HCT116 (cell line): Measurements from ENCODE around the gene PLRG1. TPM values are rescaled to one million over a fixed set of nuclear protein-coding genes. Genes with fewer than 3 reads are reported as not detected.

Experiments used
- ATAC-seq: fragments of 200-7000 bp; cut with Tn5 transposase; 2 replicates; pipeline ENCODE4 v1.9.1; 2020; ENCODE audit warnings: mild to moderate bottlenecking, moderate library complexity
- BruUV-seq: library from RNA; stranded (reverse); fragments of 400-500 nt; replicated peaks from 2 replicates; lab custom pipeline; 2021; lab: Mats Ljungman, UMichigan
- CTCF ChIA-PET: fragments of 300-600 bp; sonication (Branson Sonifier 250); formaldehyde crosslinking; loops from one replicate; lab custom pipeline; 2021; ENCODE audit warnings: antibody characterized with exemption; lab: Charles Lee
- POLR2A ChIA-PET: fragments of 300-600, 350-600 bp; sonication (Branson Sonifier 250); formaldehyde crosslinking; loops from one replicate; lab custom pipeline; 2021; ENCODE audit warnings: antibody characterized with exemption; lab: Charles Lee
- RAD21 ChIA-PET, 2 experiments: fragments of 300-600 bp; sonication (Branson Sonifier 250); formaldehyde crosslinking; loops; one replicate each; lab custom pipeline; 2023; ENCODE audit warnings: low total read pairs in 2 of 2; ENCODE audit not compliant: uncharacterized antibody in 2 of 2, unreplicated experiment in 2 of 2, low non-redundant PET in 1 of 2; lab: Charles Lee
- DNase-seq: peaks from one replicate; pipeline ENCODE4 v3.0.0-alpha.2; 2010; ENCODE audit warnings: low read depth, low spot score
- H2AFZ ChIP-seq: fragments of 200-600 bp; shearing (Covaris generic), sonication (generic); 2 replicates; pipeline ENCODE4 v1.6.1; 2017; ENCODE audit warnings: low read depth, mixed run types, mixed read lengths, antibody characterized with exemption, low read length; ENCODE audit not compliant: poor library complexity, severe bottlenecking
- H3K27ac ChIP-seq: 2 replicates; pipeline ENCODE4 v1.5.1; 2012; ENCODE audit warnings: low read depth, low read length
- H3K27me3 ChIP-seq: fragments of 200-600 bp; sonication (generic); 2 replicates; pipeline ENCODE4 v1.6.1; 2016; ENCODE audit warnings: mixed run types, low read length, mixed read lengths; ENCODE audit not compliant: insufficient read depth
- H3K36me3 ChIP-seq, 2 experiments: fragments of 200-500 bp in 1 of 2; fragments of 200-600 bp in 1 of 2; sonication (Bioruptor generic) in 1 of 2; sonication (generic) in 1 of 2; 2 replicates each; pipeline versions ENCODE4 v1.5.1 to v1.6.1; 2014 to 2016; ENCODE audit warnings: low read length in 2 of 2, inconsistent platforms in 1 of 2, mixed read lengths in 1 of 2, mixed run types in 1 of 2; ENCODE audit not compliant: insufficient read depth in 2 of 2, control insufficient read depth in 1 of 2
- H3K4me1 ChIP-seq, 2 experiments: fragments of 200-600 bp in 1 of 2; sonication (generic) in 1 of 2; 2 replicates each; pipeline versions ENCODE4 v1.5.1 to v1.6.1; 2012 to 2017; ENCODE audit warnings: low read length in 2 of 2, inconsistent platforms in 1 of 2, mild to moderate bottlenecking in 1 of 2, mixed read lengths in 1 of 2, mixed run types in 1 of 2, moderate library complexity in 1 of 2; ENCODE audit not compliant: insufficient read depth in 2 of 2, control insufficient read depth in 1 of 2
- H3K4me2 ChIP-seq: fragments of 200-600 bp; sonication (generic); 2 replicates; pipeline ENCODE4 v1.6.1; 2017; ENCODE audit warnings: mixed run types, low read length, mixed read lengths
- H3K4me3 ChIP-seq, 2 experiments: fragments of 200-600 bp in 1 of 2; sonication (generic) in 1 of 2; replicated peaks in 1 of 2; 2 replicates each; pipeline ENCODE4 v1.5.1; 2011 to 2016; ENCODE audit warnings: low read length in 2 of 2, control low read depth in 1 of 2, low read depth in 1 of 2, mild to moderate bottlenecking in 1 of 2, mixed read lengths in 1 of 2, mixed run types in 1 of 2
- H3K79me2 ChIP-seq: fragments of 200-600 bp; sonication (generic); 2 replicates; pipeline ENCODE4 v1.6.1; 2017; ENCODE audit warnings: mild to moderate bottlenecking, mixed run types, low read length, moderate library complexity, mixed read lengths; ENCODE audit not compliant: insufficient read depth
- H3K9ac ChIP-seq: fragments of 200-600 bp; sonication (generic); 2 replicates; pipeline ENCODE4 v1.6.1; 2016; ENCODE audit warnings: low read length, mixed read lengths
- H3K9me2 ChIP-seq: fragments of 200-600 bp; sonication (generic), shearing (Covaris generic); 2 replicates; pipeline ENCODE4 v1.6.1; 2017; ENCODE audit warnings: mixed run types, mild to moderate bottlenecking, moderate library complexity; ENCODE audit not compliant: insufficient read depth
- H3K9me3 ChIP-seq, 2 experiments: fragments of 200-500 bp in 1 of 2; fragments of 200-600 bp in 1 of 2; sonication (Bioruptor generic) in 1 of 2; sonication (generic) in 1 of 2; 2 replicates each; pipeline ENCODE4 v1.6.1; 2014 to 2017; ENCODE audit warnings: low read length in 2 of 2, mixed read lengths in 2 of 2, inconsistent platforms in 1 of 2, low read depth in 1 of 2, mild to moderate bottlenecking in 1 of 2, mixed run types in 1 of 2, moderate library complexity in 1 of 2; ENCODE audit not compliant: control insufficient read depth in 1 of 2, insufficient read depth in 1 of 2
- H4K20me1 ChIP-seq: fragments of 200-600 bp; sonication (generic), shearing (Covaris generic); 2 replicates; pipeline ENCODE4 v1.6.1; 2017; ENCODE audit warnings: mixed run types, mild to moderate bottlenecking, moderate library complexity; ENCODE audit not compliant: insufficient read depth
- CBX3 ChIP-seq: IDR thresholded peaks from 2 replicates; pipeline ENCODE4 v1.6.1; 2012; ENCODE audit warnings: low read depth
- CEBPB ChIP-seq: IDR thresholded peaks from 2 replicates; pipeline ENCODE4 v1.6.1; 2012; ENCODE audit warnings: low read depth
- ELF1 ChIP-seq: IDR thresholded peaks from 2 replicates; pipeline ENCODE4 v1.6.1; 2012; ENCODE audit warnings: low read depth, borderline replicate concordance
- EZH2phosphoT487 ChIP-seq: fragments of 200-600 bp; IDR thresholded peaks from 2 replicates; pipeline ENCODE4 v1.6.1; 2018; ENCODE audit warnings: antibody characterized with exemption, borderline replicate concordance
- JUND ChIP-seq: IDR thresholded peaks from 2 replicates; pipeline ENCODE4 v1.6.1; 2012
- POLR2A ChIP-seq: IDR thresholded peaks from 2 replicates; pipeline ENCODE4 v1.7.0; 2011; ENCODE audit warnings: borderline replicate concordance; ENCODE audit not compliant: insufficient read depth, insufficient read length; ENCODE audit errors: extremely low read depth
- POLR2AphosphoS5 ChIP-seq: IDR thresholded peaks from 2 replicates; pipeline ENCODE4 v1.6.1; 2011; ENCODE audit warnings: mild to moderate bottlenecking, low read depth, low read length, moderate library complexity
- RAD21 ChIP-seq: IDR thresholded peaks from 2 replicates; pipeline ENCODE4 v1.6.1; 2012; ENCODE audit warnings: low read depth, mild to moderate bottlenecking
- SRF ChIP-seq: IDR thresholded peaks from 2 replicates; pipeline ENCODE4 v1.6.1; 2012; ENCODE audit warnings: low read depth
- YY1 ChIP-seq: IDR thresholded peaks from 2 replicates; pipeline ENCODE4 v1.6.1; 2011; ENCODE audit warnings: low read length, low read depth, moderate library complexity, mild to moderate bottlenecking; ENCODE audit not compliant: insufficient replicate concordance; ENCODE audit errors: extremely low read depth
- ZNF274 ChIP-seq: fragments of 200-500 bp; sonication (Bioruptor generic); IDR thresholded peaks from 2 replicates; pipeline ENCODE4 v1.6.1; 2014; ENCODE audit warnings: mild to moderate bottlenecking, low read depth, low read length, inconsistent platforms
- intact Hi-C: fragments of 100-400 bp; cut with micrococcal nuclease; formaldehyde crosslinking; loops from 2 replicates; pipeline ENCODE4 v1.10.0; 2022
- total RNA-seq: library from RNA; stranded (reverse); gene quantifications from one replicate; pipeline ENCODE4 v1.2.1, GENCODE V29; 2021; ENCODE audit not compliant: unreplicated experiment
- TF ChIP-seq, protein P1 (sequence below): IDR thresholded peaks from 2 replicates; pipeline ENCODE4 v1.6.1; 2011; ENCODE audit warnings: mild to moderate bottlenecking, low read length, moderate library complexity; ENCODE audit not compliant: insufficient replicate concordance; ENCODE audit errors: extremely low read depth
- TF ChIP-seq, protein P2 (sequence below): IDR thresholded peaks from 2 replicates; pipeline ENCODE4 v1.6.1; 2012
- TF ChIP-seq, protein P3 (sequence below): IDR thresholded peaks from 2 replicates; pipeline ENCODE4 v1.6.1; 2012; ENCODE audit warnings: low read depth

PLRG1 gene
- total RNA-seq, 1 experiment from 2014 or later, result 141 TPM

DNA sequence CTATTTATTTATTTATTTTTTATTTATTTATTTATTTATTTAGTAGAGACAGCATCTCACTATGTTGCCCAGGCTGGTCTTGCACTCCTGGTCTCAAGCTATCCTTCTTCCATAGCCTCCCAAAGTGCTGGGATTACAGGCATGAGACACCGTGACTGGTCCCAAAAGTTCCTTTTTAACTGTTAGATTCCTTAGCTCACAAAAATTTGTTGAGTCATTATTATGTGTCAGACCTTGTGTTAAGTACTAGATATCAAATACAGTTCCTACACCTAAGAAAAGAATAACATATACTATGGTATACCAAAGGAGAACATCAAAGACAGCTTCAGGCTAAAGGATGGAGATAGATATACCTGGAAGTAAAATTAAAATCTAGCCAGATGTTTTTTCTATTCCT is 28.7 kb upstream of the PLRG1 start:
- Histone ChIP-seq H3K4me2 (no peak overlapping the region), H3K4me1 (no peaks in the 10 kb centered on the region), H4K20me1 (no peaks in the 10 kb centered on the region), H2AFZ (peak overlapping the region; percentile 71), H3K9me2 (no peaks in the 10 kb centered on the region), H3K27me3 (no peaks in the 10 kb centered on the region), H3K79me2 (no peaks in the 10 kb centered on the region), H3K9ac (no peak overlapping the region), H3K4me3 (no peak overlapping the region), H3K27ac (no peak overlapping the region), H3K9me3 (no peaks in the 10 kb centered on the region), H3K36me3 (no peaks in the 10 kb centered on the region)
- DNase-seq (no peak), ATAC-seq (no peak)
- TF ChIP-seq, protein P1, sequence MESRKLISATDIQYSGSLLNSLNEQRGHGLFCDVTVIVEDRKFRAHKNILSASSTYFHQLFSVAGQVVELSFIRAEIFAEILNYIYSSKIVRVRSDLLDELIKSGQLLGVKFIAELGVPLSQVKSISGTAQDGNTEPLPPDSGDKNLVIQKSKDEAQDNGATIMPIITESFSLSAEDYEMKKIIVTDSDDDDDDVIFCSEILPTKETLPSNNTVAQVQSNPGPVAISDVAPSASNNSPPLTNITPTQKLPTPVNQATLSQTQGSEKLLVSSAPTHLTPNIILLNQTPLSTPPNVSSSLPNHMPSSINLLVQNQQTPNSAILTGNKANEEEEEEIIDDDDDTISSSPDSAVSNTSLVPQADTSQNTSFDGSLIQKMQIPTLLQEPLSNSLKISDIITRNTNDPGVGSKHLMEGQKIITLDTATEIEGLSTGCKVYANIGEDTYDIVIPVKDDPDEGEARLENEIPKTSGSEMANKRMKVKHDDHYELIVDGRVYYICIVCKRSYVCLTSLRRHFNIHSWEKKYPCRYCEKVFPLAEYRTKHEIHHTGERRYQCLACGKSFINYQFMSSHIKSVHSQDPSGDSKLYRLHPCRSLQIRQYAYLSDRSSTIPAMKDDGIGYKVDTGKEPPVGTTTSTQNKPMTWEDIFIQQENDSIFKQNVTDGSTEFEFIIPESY, result no peak
- ChIA-PET RAD21 (no interaction called here), POLR2A (no interaction called here), CTCF (no interaction called here)
- BruUV-seq, result no TSS peak
- intact Hi-C loops, result no loop called here

DNA sequence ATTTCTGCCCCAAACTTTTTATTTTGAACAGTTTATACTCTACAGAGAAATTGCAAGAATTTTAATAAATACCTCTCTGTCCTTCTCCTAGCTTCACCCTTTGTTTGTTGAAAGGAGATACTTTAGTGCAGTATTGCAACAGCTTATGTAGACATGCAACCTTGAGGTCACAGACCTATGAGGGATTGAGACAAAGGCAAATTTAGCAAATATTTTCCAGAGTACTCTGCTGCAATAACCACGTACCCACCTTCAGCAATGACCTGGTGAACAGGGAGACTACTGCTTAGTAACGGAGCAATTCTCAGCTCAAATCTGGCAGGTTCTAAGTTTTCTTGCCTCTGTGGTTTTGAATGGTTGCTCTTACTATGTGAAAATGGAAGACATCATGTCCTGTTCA is 27.1 kb upstream of the PLRG1 start:
- no peaks in the 10 kb centered on the region for H3K79me2 ChIP-seq
- H3K4me2 ChIP-seq, result no peak overlapping the region
- CTCF ChIA-PET, result no interaction called here
- no peaks in the 10 kb centered on the region for H3K9me2 ChIP-seq
- H3K27me3 ChIP-seq, result no peaks in the 10 kb centered on the region
- POLR2A ChIA-PET, result no interaction called here
- H3K27ac ChIP-seq, result no peak overlapping the region
- RAD21 ChIA-PET, result no interaction called here
- H3K4me3 ChIP-seq, result no peak overlapping the region
- ATAC-seq, result no peak
- H4K20me1 ChIP-seq, result no peaks in the 10 kb centered on the region
- no peak overlapping the region for H3K9ac ChIP-seq
- H3K9me3 ChIP-seq, result no peaks in the 10 kb centered on the region
- intact Hi-C loops, result no loop called here
- no peaks in the 10 kb centered on the region for H3K4me1 ChIP-seq
- no peaks in the 10 kb centered on the region for H3K36me3 ChIP-seq
- DNase-seq, result no peak
- BruUV-seq, result no TSS peak
- no peak overlapping the region for H2AFZ ChIP-seq
- TF ChIP-seq SRF (no peak), YY1 (no peak), POLR2A (no peak), RAD21 (no peak), CEBPB (no peak), CBX3 (no peak), JUND (no peak), ZNF274 (no peak), POLR2AphosphoS5 (no peak), EZH2phosphoT487 (no peak), ELF1 (no peak)
- TF ChIP-seq, protein P2, sequence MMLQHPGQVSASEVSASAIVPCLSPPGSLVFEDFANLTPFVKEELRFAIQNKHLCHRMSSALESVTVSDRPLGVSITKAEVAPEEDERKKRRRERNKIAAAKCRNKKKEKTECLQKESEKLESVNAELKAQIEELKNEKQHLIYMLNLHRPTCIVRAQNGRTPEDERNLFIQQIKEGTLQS, result no peak
- TF ChIP-seq, protein P3, sequence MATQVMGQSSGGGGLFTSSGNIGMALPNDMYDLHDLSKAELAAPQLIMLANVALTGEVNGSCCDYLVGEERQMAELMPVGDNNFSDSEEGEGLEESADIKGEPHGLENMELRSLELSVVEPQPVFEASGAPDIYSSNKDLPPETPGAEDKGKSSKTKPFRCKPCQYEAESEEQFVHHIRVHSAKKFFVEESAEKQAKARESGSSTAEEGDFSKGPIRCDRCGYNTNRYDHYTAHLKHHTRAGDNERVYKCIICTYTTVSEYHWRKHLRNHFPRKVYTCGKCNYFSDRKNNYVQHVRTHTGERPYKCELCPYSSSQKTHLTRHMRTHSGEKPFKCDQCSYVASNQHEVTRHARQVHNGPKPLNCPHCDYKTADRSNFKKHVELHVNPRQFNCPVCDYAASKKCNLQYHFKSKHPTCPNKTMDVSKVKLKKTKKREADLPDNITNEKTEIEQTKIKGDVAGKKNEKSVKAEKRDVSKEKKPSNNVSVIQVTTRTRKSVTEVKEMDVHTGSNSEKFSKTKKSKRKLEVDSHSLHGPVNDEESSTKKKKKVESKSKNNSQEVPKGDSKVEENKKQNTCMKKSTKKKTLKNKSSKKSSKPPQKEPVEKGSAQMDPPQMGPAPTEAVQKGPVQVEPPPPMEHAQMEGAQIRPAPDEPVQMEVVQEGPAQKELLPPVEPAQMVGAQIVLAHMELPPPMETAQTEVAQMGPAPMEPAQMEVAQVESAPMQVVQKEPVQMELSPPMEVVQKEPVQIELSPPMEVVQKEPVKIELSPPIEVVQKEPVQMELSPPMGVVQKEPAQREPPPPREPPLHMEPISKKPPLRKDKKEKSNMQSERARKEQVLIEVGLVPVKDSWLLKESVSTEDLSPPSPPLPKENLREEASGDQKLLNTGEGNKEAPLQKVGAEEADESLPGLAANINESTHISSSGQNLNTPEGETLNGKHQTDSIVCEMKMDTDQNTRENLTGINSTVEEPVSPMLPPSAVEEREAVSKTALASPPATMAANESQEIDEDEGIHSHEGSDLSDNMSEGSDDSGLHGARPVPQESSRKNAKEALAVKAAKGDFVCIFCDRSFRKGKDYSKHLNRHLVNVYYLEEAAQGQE, result no peak
